Sciatic nerve (tissue), 2 donors: ENCODE results near the gene PPP1R3C. TPM values are rescaled to one million over a fixed set of nuclear protein-coding genes. Genes with fewer than 3 reads are reported as not detected.
A peak's percentile ranks its signal among the peaks of the same experiment; 100 is the strongest.

ENCODE experiments used
- ATAC-seq: fragments of 200-7000 bp; cut with Tn5 transposase; one replicate; pipeline ENCODE4 v1.9.1; 2020; ENCODE audit warnings: mild to moderate bottlenecking, moderate library complexity
- DNase-seq: peaks from one replicate; pipeline ENCODE4 v3.0.0-alpha.2; 2020; ENCODE audit warnings: low spot score
- intact Hi-C: fragments of 100-400 bp; cut with DNase I; formaldehyde crosslinking; loops from one replicate; pipeline ENCODE4 v1.14.2; 2022
- total RNA-seq: library from RNA; stranded (reverse); fragmentation: NEBNext Ultra II Directional; extraction: Animal tissue kit (Norgen Biotek cat#: 25700); gene quantifications from one replicate; pipeline ENCODE4 v1.2.1, GENCODE V29; 2021
- donor health status: DM: no; HTN: no; CAD: no.
- donor health status: DM: no; HTN: no; CAD: no.

Gene PPP1R3C
- total RNA-seq, 1 donor from 2014 or later, result 10.9 TPM

GRCh38 chr10:91634246-91634645 is 1.4 kb upstream of the PPP1R3C start:
- intact Hi-C loops, result loop anchor here (10.0 kb wide), 1 partner anchor 139 kb away; no protein-coding TSS in a partner anchor
- DNase-seq (no peak), ATAC-seq (no peak)

- intact Hi-C loops, result loop anchor here (10.0 kb wide), 1 partner anchor 136 kb away; no protein-coding TSS in a partner anchor
- ATAC-seq (no peak), DNase-seq (no peak)
Measured at GRCh38 chr10:91630625-91631024, 2.2 kb downstream of the PPP1R3C start.

- no peak for DNase-seq
- ATAC-seq, result no peak
- intact Hi-C loops, result loop anchor here (10.0 kb wide), 1 partner anchor 135 kb away; no protein-coding TSS in a partner anchor
Measured at GRCh38 chr10:91629715-91630549, 2.9 kb downstream of the PPP1R3C start.

- DNase-seq (no peak), ATAC-seq (no peak)
- intact Hi-C loops, result no loop called here
Measured at GRCh38 chr10:91628383-91628782, 4.5 kb downstream of the PPP1R3C start.

- no peak for ATAC-seq
- intact Hi-C loops, result no loop called here
Measured at GRCh38 chr10:91627344-91628102, 5.3 kb downstream of the PPP1R3C start.

GRCh38 chr10:91626936-91627335 is 5.9 kb downstream of the PPP1R3C start:
- ATAC-seq, result no peak
- DNase-seq, result no peak
- intact Hi-C loops, result no loop called here

More at GRCh38 chr10:91627344-91628102, 5.3 kb downstream of the PPP1R3C start:
- DNase-seq, result no peak

GRCh38 chr10:91624633-91625032 is 8.2 kb downstream of the PPP1R3C start:
- ATAC-seq (no peak), DNase-seq (no peak)
- intact Hi-C loops, result no loop called here

GRCh38 chr10:91622601-91623000 is 10.3 kb downstream of the PPP1R3C start:
- no peak for ATAC-seq
- intact Hi-C loops, result no loop called here
- DNase-seq, result no peak

- ATAC-seq, result no peak
Measured at GRCh38 chr10:91621483-91622113, 11.3 kb downstream of the PPP1R3C start.

GRCh38 chr10:91617072-91617609 is 15.7 kb downstream of the PPP1R3C start:
- no peak for DNase-seq
- intact Hi-C loops, result no loop called here

More at GRCh38 chr10:91621483-91622113, 11.3 kb downstream of the PPP1R3C start:
- no peak for DNase-seq
- intact Hi-C loops, result no loop called here

GRCh38 chr10:91616137-91616536 is 16.7 kb downstream of the PPP1R3C start:
- DNase-seq, result no peak
- intact Hi-C loops, result no loop called here
- no peak for ATAC-seq

More at GRCh38 chr10:91617072-91617609, 15.7 kb downstream of the PPP1R3C start:
- no peak for ATAC-seq

GRCh38 chr10:91614225-91614624 is 18.6 kb downstream of the PPP1R3C start:
- no peak for ATAC-seq
- no peak for DNase-seq
- intact Hi-C loops, result no loop called here

- no peak for DNase-seq
- ATAC-seq, result peak; percentile 28
- intact Hi-C loops, result no loop called here
Measured at GRCh38 chr10:91613411-91614187, 19.3 kb downstream of the PPP1R3C start.

- no peak for ATAC-seq
- intact Hi-C loops, result no loop called here
- no peak for DNase-seq
Measured at GRCh38 chr10:91610919-91611318, 22.0 kb downstream of the PPP1R3C start.

- intact Hi-C loops, result no loop called here
- DNase-seq (no peak), ATAC-seq (no peak)
Measured at GRCh38 chr10:91610444-91610843, 22.4 kb downstream of the PPP1R3C start.

GRCh38 chr10:91607646-91608403 is 25.0 kb downstream of the PPP1R3C start:
- DNase-seq, result no peak
- peak; percentile 31 for ATAC-seq
- intact Hi-C loops, result no loop called here

- intact Hi-C loops, result no loop called here
- ATAC-seq, result no peak
- DNase-seq, result no peak
Measured at GRCh38 chr10:91605968-91606367, 26.9 kb downstream of the PPP1R3C start.
